Endothelial cell of umbilical vein (primary cell): ENCODE data around the gene CLK4. TPM values are rescaled to one million over a fixed set of nuclear protein-coding genes. Genes with fewer than 3 reads are reported as not detected.

Source experiments
- BruUV-seq: library from RNA; stranded (reverse); fragments of 400-500 nt; replicated peaks from 2 replicates; lab custom pipeline; 2021; lab: Mats Ljungman, UMichigan
- CTCF ChIA-PET: fragments of 300-600, 350-600 bp; sonication (Branson Sonifier 250); formaldehyde crosslinking; loops from one replicate; lab custom pipeline; 2021; ENCODE audit warnings: antibody characterized with exemption, inconsistent platforms; lab: Charles Lee
- POLR2A ChIA-PET: fragments of 300-600, 350-600 bp; sonication (Branson Sonifier 250); formaldehyde crosslinking; loops from one replicate; lab custom pipeline; 2021; ENCODE audit warnings: antibody characterized with exemption, inconsistent platforms; lab: Charles Lee
- DNase-seq: peaks from one replicate; pipeline ENCODE4 v3.0.0-alpha.2; 2011; ENCODE audit warnings: low read depth, low spot score
- FAIRE-seq: peaks from 2 replicates; lab custom pipeline; 2011; peaks lifted over from hg19 to GRCh38; lab: Jason Lieb, UNC
- H2AFZ ChIP-seq: 2 replicates; pipeline ENCODE4 v1.6.0; 2012; ENCODE audit warnings: low read depth, low read length, control low read depth, inconsistent platforms
- H3K27ac ChIP-seq: 2 replicates; pipeline ENCODE4 v1.5.1; 2011; ENCODE audit warnings: low read depth, mild to moderate bottlenecking, control low read depth, low read length, moderate library complexity; ENCODE audit not compliant: insufficient read depth
- H3K27me3 ChIP-seq, 2 experiments: 2 replicates each; pipeline versions ENCODE4 v1.6.0 to v1.6.1; 2011; ENCODE audit warnings: low read length in 2 of 2, mixed read lengths in 1 of 2; ENCODE audit not compliant: control insufficient read depth in 2 of 2, insufficient read depth in 2 of 2
- H3K36me3 ChIP-seq, 2 experiments: 2 replicates in 1 of 2; 3 replicates in 1 of 2; pipeline ENCODE4 v1.5.1; 2011; ENCODE audit warnings: low read length in 2 of 2, mild to moderate bottlenecking in 1 of 2, moderate library complexity in 1 of 2; ENCODE audit not compliant: control insufficient read depth in 2 of 2, insufficient read depth in 2 of 2; ENCODE audit errors: extremely low read depth in 1 of 2
- H3K4me1 ChIP-seq: 3 replicates; pipeline ENCODE4 v1.5.1; 2011; ENCODE audit warnings: mild to moderate bottlenecking, low read length; ENCODE audit not compliant: control insufficient read depth, insufficient read depth; ENCODE audit errors: extremely low read depth
- H3K4me2 ChIP-seq: 2 replicates; pipeline ENCODE4 v1.6.1; 2011; ENCODE audit warnings: low read length, control low read depth, mixed read lengths; ENCODE audit not compliant: insufficient read depth
- H3K4me3 ChIP-seq, 3 experiments: fragments of 200-600 bp in 1 of 3; sonication (generic), shearing (Covaris generic) in 1 of 3; replicated peaks in 1 of 3; 2 replicates each; pipeline ENCODE4 v1.5.1; 2011 to 2016; ENCODE audit warnings: control low read depth in 3 of 3, low read length in 3 of 3, mild to moderate bottlenecking in 2 of 3, inconsistent platforms in 1 of 3, low read depth in 1 of 3, moderate library complexity in 1 of 3; ENCODE audit not compliant: insufficient read depth in 1 of 3
- H3K79me2 ChIP-seq: 2 replicates; pipeline ENCODE4 v1.6.0; 2012; ENCODE audit warnings: low read length, inconsistent platforms; ENCODE audit not compliant: control insufficient read depth, insufficient read depth
- H3K9ac ChIP-seq: replicated peaks from 2 replicates; pipeline ENCODE3; 2011; ENCODE audit warnings: low read length, control low read depth; ENCODE audit not compliant: insufficient read depth; ENCODE audit errors: extremely low read depth
- H3K9me1 ChIP-seq: replicated peaks from 3 replicates; pipeline ENCODE4 v1.6.0; 2011; ENCODE audit warnings: mild to moderate bottlenecking, low read length; ENCODE audit not compliant: control insufficient read depth, insufficient read depth; ENCODE audit errors: extremely low read depth
- H3K9me3 ChIP-seq: replicated peaks from 2 replicates; pipeline ENCODE4 v1.5.1; 2012; ENCODE audit warnings: low read length, inconsistent platforms; ENCODE audit not compliant: control insufficient read depth, insufficient read depth
- H4K20me1 ChIP-seq: replicated peaks from 2 replicates; pipeline ENCODE3; 2011; ENCODE audit warnings: mild to moderate bottlenecking, low read length; ENCODE audit not compliant: control insufficient read depth, insufficient read depth; ENCODE audit errors: extremely low read depth
- CTCF ChIP-seq, 2 donors: IDR thresholded peaks; 1 replicate in 1 of 2; 2 replicates in 1 of 2; pipeline ENCODE4 v1.5.1; 2011; ENCODE audit warnings: low read length in 2 of 2, mild to moderate bottlenecking in 2 of 2, moderate library complexity in 2 of 2, control low read depth in 1 of 2, inconsistent platforms in 1 of 2, low read depth in 1 of 2; ENCODE audit not compliant: insufficient read depth in 1 of 2; ENCODE audit errors: extremely low read depth in 1 of 2
- EZH2 ChIP-seq: IDR thresholded peaks from 2 replicates; pipeline ENCODE4 v1.6.1; 2012; ENCODE audit warnings: borderline replicate concordance, low read depth, mild to moderate bottlenecking, moderate library complexity, low read length, inconsistent platforms; ENCODE audit not compliant: severe bottlenecking
- FOS ChIP-seq: IDR thresholded peaks from 2 replicates; pipeline ENCODE4 v1.6.1; 2011; ENCODE audit warnings: mild to moderate bottlenecking, low read length, moderate library complexity, borderline replicate concordance; ENCODE audit not compliant: insufficient read depth
- GATA2 ChIP-seq: IDR thresholded peaks from 2 replicates; pipeline ENCODE4 v1.7.0; 2011; ENCODE audit warnings: low read depth, mild to moderate bottlenecking, moderate library complexity, mixed read lengths, low read length; ENCODE audit not compliant: insufficient read length, insufficient read depth
- MYC ChIP-seq: IDR thresholded peaks from one replicate; pipeline ENCODE4 v1.6.1; 2011; ENCODE audit warnings: mild to moderate bottlenecking, low read depth, low read length
- POLR2AphosphoS5 ChIP-seq: IDR thresholded peaks from 2 replicates; pipeline ENCODE4 v1.6.1; 2012; ENCODE audit warnings: low read depth, mild to moderate bottlenecking, control low read depth, low read length, moderate library complexity; ENCODE audit not compliant: insufficient read depth
- dilution Hi-C: fragments of 300-500 bp; cut with MboI; formaldehyde crosslinking; loops from one replicate; pipeline ENCODE4 v1.15.0; 2019; ENCODE audit warnings: low sequenced_read_pairs; ENCODE audit not compliant: extremely low pct_ligation_motif_present
- intact Hi-C: fragments of 100-400 bp; cut with micrococcal nuclease; formaldehyde crosslinking; loops from one replicate; pipeline ENCODE4 v1.10.0; 2022
- polyA plus RNA-seq, 4 experiments: library from polyadenylated mRNA; depleted of rRNA in 3 of 4; stranded (reverse) in 3 of 4; unstranded in 1 of 4; fragments of >200 nt; gene quantifications; 2 replicates each; pipeline versions ENCODE4 v1.2.1 to v1.2.3, GENCODE V29; 2011 to 2012; ENCODE audit warnings: missing spikeins in 1 of 4
- total RNA-seq: library from RNA; stranded (reverse); gene quantifications from 2 replicates; pipeline ENCODE4 v1.2.3, GENCODE V29; 2021

CLK4 gene
- total and polyA plus RNA-seq, 2 donors (not counting 3 experiments of a cell fraction or from before 2014, with no cell fraction given): 7.0 to 19.2 TPM

GRCh38 chr5:178651046-178651810 lies 24.4 kb upstream of the CLK4 start:
- intact Hi-C loops (no loop called here), dilution Hi-C loops (no loop called here)
- no peaks in the 10 kb centered on the region for H3K79me2 ChIP-seq
- no peak overlapping the region for H2AFZ ChIP-seq
- TF ChIP-seq GATA2: no peak
- no peak for TF ChIP-seq MYC
- no peak for TF ChIP-seq CTCF (IDR thresholded peaks at IDR 0.05; ENCODE audit: extremely low read depth in 1 of 2, insufficient read depth in 1 of 2, low read depth in 1 of 2, low read length in 2 of 2)
- no peak for TF ChIP-seq POLR2AphosphoS5
- no peak for TF ChIP-seq EZH2
- no peak for TF ChIP-seq FOS
- no peaks in the 10 kb centered on the region for H3K36me3 ChIP-seq
- no peak overlapping the region for H3K4me2 ChIP-seq
- H3K9ac ChIP-seq: no peak overlapping the region
- CTCF ChIA-PET: no interaction called here
- H3K4me3 ChIP-seq: no peak overlapping the region
- POLR2A ChIA-PET: no interaction called here
- H3K27me3 ChIP-seq: no peaks in the 10 kb centered on the region
- no peak for DNase-seq
- peaks cover 2% of the 10 kb centered on the region for H3K9me3 ChIP-seq
- H3K4me1 ChIP-seq: no peaks in the 10 kb centered on the region
- no peak for FAIRE-seq
- BruUV-seq: no TSS peak
- no peak overlapping the region for H3K27ac ChIP-seq
- no peaks in the 10 kb centered on the region for H4K20me1 ChIP-seq
- H3K9me1 ChIP-seq: no peaks in the 10 kb centered on the region
